HG02885 (cell line): ENCODE data around the gene YAP1.

Source experiments
- ATAC-seq: cut with Tn5 transposase; IDR thresholded peaks from one replicate; pipeline ENCODE4 v1.9.1; 2021; ENCODE audit warnings: mild to moderate bottlenecking; ENCODE audit not compliant: unreplicated experiment, poor library complexity

Gene YAP1

DNA sequence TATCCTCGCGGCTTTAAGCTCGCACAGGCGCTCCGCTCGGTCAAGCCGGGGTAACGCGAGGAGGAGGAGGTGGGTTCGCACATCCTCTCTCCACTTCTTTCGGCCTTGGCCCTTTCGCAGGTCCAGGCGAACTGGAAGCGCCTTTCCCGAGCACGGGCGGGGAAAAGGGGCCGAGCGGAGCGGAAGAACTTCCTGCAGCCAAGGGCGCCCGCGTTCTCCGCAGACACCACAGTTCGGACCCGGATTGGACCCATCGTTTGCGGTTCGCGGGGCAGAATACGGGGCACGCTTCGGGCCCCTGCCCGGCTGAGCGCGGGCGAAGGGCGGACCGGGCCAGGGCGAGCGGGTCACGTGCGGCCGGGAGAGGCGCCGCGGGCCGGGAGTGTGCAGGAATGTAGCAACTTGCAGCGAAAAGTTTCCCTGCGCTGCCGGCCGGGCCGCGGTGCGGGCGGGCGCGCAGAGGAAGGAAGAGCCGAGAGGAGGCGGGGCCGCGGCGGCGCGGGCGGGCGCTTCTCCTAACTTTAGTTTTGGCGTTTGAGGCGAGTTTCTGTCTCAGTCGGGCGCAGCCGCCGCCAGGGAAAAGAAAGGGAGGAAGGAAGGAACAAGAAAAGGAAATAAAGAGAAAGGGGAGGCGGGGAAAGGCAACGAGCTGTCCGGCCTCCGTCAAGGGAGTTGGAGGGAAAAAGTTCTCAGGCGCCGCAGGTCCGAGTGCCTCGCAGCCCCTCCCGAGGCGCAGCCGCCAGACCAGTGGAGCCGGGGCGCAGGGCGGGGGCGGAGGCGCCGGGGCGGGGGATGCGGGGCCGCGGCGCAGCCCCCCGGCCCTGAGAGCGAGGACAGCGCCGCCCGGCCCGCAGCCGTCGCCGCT is at the start of gene YAP1:
TSS of gene YAP1 (plus strand) at position 552 of the 865 bp plus-strand sequence. CDS start 402 bp downstream, outside the sequence.
- ATAC-seq = peak; percentile 87

DNA sequence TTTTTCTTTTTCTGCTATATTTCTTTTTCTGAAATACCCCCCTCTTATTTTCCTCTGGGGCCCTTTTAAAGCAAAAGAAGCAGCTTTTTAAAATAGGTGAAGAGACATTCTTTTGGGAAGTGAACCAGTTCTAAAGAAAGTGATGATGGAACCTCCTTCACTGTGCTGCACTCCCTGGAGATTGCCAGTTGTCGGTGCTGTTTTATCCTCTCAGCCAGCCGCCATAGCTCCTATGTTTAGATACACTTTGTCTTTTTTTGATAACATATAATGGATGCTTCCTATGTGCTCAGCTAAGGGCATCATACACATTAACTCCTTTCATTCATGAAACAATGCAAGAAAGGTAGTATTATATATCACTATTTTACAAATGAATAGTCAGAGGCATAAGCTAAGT is 49.0 kb upstream of the YAP1 start:
- no peak for ATAC-seq

DNA sequence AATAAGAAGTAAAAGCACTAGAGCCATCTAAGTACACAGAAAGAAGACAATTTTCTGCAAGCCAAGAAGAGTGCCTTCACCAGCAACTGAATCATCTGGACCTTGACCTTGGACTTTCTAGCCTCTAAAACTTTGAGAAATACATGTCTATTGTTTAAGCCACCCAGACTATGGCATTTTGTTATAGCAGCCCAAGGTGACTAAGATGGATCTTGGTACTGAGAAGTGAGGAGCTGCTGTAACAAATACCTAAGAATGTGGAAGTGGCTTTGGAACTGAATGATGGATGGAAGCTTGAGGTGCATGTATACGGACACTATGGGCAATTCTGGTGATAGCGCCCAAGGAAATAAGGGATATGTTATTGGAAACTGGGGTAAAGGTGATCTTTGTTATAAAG is 48.1 kb upstream of the YAP1 start:
- no peak for ATAC-seq

DNA sequence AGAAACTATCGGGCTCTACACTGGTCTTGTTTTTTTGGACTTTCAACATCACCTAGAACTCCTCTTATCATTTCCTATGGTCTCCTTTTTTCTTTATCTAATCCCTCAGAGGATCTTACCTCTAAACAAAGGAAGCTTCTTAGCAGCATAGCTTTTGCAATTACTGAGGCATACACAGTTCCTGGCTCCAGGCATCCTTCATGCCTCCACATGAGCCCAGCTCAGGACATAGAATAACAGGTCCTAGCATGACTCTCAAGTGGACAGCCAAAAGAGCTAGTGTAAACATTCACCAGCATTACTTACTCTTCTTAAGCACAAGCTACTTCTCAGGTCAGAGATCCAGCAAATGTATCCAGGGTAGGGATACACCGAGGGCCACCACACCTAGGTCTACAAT is 45.9 kb upstream of the YAP1 start:
- ATAC-seq = no peak

DNA sequence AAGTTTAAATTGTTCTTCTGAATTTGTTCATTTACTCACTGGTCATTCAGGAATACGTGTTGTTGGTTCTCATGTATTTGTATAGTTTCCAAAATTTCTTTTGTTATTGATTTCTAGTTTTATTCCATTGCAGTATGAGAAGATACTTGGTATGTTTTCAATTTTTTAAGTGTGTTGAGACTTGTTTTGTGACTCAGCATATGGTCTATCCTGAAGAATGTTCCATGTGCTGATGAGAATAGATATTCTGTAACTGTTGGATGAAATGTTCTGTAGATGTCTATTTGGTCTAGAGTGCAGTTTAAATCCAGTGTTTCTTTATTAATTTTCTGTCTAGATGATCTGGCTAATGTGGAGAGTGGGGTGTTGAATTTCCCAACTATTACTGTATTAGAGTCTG is 39.5 kb upstream of the YAP1 start:
- ATAC-seq = no peak

DNA sequence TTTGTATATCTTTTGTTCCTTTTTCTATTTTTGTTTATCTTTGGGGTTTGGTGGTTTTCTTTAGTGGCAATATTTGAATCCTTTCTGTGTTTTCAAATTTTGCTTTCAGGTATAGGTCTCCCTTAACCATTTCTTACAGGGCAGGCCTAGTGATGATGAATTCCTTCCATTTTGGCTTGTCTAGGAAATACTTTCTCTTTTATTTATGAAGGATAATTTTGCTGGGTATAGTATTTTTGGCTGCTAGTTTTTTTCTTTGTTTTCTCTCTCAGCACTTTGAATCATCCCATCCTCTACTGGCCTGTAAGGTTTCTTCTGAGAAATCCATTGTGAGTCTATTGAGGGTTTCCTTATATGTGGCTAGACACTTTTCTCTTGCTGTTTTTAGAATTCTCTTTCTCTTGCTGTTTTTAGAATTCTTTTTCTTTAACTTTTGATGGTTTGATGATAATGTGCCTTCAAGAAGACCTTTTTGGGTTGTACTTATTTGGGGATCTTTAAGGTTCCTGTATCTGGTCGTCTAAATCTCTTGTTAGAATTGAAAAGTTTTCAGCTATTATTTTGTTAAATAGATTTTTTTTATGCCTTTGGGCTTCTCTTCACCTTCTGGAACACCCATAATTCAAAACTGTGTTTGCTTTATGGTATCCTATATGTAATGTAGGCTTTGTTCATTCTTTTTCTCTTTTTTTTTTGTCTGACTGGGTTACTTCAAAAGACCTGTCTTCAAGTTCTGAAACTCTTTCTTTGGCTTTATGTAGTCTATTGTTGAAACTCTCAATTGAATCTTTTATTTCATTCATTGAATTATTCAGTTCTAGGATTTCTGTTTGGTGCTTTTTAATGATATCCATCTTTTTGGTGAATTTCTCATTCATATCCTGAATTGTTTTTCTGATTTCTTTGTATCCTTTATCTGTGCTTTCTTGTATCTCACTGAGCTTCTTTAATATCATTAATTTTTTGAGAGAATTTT is 38.5 kb upstream of the YAP1 start:
- ATAC-seq = no peak

DNA sequence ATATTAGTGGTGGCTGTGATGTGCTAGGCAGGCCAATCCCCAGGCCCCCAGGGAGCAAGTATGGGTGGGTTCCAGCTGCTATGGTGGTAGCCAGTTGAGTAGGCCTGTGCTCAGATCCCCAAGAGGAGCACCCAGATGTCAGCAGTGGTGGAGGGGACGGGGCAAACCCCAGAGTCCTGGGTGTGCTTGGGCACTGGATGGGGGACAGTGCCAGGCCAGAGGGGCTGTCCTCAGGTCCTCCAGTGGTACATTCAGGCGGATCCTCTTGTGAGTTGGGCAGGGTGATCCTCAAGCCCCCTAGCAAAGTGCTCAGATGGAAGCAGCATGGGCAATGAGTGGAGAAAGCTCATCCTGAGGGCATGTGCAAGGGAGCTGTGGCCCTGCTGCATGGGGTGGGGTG is 37.0 kb upstream of the YAP1 start:
- no peak for ATAC-seq

DNA sequence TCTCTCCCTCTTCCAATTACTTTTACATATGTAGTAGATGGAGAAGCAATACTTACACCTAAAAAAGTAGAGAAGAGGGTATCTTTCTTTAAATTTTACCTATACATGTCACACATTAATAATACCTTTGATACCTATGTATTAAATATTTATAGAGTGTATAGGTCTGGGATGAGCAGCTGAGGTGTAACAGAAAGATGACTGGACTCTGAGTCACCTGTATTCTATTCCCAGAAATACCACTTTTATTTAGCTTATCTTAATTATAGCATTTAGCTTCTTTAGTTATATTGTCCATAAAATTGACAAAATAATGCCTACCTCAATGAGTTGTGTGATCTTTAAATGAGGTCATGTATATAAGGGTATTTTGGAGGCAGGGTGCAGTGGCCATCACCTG is 30.6 kb upstream of the YAP1 start:
- no peak for ATAC-seq

DNA sequence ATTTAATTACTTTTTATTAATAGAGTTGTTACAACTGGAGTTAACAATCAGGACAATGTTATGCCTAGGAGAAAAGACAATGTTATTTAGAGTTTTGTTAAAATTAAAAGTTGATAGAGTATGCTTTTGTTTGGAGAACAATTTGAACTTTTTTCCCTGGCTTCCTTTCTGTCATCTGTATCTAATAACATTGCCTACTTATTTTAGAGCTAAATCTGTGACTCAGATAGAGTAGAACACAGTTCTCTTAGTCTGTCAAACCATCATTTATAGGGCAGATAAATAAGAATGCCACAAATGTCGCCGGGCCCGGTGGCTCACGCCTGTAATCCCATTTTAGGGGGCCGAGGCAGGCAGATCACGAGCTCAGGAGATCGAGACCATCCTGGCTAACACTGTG is 28.9 kb upstream of the YAP1 start:
- no peak for ATAC-seq

DNA sequence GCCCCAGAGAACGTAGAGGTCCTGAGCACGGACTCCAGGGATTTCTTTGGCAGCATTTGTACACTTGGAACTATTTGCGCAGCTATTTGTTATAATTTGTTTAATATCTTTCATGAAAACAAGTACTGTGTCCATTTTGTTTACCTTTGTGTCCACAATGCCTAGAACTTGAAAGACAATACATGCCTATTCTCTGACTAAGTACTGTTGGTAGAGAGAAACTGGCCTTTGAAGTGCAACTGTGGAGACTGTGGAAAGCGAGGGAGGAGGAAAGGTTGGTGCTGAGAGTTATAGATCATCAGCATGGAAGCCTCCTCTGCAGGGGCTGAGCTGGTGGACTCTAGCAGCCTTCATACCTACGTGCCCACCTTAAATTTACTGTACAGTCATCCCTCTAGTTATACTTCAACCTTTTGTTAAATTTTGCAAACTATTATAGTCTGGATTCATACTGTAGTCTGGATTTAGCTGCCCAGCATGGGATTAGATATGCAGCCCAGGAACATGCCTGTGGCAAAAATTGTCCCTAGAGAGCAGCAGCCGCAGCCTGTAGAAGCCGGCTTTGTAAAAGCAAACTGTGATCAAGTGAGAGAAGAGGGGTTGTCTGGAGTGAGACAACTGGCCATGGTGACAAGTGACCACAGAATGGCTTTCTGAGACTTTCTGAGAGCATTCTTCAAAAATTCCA is 24.2 kb upstream of the YAP1 start:
- no peak for ATAC-seq

DNA sequence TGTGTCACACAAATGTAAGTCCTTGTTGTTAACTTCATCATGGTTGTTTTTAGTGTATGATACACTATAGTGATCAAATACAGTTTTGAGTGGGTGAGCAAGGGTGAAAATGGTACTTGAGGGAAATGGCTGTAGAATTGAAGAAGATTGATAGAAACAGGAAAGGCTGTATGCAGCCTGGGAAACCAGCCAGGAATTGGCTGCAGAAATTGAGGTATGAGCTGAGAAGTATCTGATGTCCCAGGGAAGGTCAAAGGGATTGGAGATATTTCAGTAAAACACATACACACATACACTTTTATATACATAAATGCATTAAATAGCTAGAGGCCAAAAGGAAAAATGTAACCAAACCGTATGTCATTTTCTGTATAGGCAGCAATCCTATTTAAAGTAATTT is 13.1 kb upstream of the YAP1 start:
- no peak for ATAC-seq

DNA sequence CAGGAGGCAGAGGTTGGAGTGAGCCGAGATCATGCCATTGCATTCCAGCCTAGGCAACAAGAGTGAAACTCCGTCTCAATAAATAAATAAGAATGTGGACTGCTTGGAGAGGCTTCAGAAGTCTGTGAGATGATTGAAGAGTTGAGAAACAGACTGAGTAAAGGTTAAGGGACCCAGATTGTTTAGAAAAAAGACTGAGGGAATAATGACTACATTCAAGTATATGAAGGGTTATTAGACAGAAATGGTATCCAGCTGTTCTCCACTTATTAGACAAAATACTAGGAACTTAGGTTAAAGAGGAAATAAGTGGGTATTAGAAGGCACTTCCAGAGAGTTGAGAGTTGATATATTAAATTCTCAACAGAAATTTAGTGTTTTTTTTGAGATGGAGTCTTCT is 10.5 kb upstream of the YAP1 start:
- ATAC-seq = no peak

DNA sequence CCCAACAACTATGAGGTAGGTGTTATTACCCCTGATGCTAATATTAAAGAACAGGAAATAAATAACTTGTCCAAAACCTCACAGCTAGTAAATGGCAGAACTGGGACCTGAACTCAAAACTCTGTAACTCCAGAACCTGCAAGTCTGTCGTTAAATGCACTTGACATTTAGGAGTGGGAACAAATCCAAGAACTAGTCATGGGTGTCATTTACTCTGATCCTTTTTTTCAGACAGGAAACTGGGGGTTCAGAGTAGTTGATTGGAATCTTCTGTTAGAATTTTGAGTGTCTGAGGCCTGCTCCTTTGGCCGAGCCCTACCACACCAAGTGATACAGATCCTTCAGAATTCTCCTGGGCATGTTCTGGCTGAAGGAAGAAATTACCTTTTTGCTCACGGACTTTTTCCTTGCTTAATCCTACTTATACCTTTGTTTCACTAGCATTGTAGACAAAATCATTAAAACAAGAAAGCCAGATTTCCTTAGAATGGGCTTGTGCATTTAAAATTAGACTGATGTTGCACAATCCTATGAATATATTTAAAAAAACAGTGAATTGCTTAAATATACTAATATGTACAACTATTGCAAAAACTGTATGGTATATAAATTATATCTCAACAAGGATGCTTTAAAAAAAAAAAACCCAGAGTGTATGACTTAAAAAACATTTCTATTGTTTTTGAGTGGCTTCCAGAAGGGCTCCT is 1.4 kb upstream of the YAP1 start:
- no peak for ATAC-seq

DNA sequence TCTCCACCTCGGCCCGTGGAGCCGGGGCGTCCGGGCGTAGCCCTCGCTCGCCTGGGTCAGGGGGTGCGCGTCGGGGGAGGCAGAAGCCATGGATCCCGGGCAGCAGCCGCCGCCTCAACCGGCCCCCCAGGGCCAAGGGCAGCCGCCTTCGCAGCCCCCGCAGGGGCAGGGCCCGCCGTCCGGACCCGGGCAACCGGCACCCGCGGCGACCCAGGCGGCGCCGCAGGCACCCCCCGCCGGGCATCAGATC is 439 bp downstream of the YAP1 start:
- peak; percentile 15 for ATAC-seq

DNA sequence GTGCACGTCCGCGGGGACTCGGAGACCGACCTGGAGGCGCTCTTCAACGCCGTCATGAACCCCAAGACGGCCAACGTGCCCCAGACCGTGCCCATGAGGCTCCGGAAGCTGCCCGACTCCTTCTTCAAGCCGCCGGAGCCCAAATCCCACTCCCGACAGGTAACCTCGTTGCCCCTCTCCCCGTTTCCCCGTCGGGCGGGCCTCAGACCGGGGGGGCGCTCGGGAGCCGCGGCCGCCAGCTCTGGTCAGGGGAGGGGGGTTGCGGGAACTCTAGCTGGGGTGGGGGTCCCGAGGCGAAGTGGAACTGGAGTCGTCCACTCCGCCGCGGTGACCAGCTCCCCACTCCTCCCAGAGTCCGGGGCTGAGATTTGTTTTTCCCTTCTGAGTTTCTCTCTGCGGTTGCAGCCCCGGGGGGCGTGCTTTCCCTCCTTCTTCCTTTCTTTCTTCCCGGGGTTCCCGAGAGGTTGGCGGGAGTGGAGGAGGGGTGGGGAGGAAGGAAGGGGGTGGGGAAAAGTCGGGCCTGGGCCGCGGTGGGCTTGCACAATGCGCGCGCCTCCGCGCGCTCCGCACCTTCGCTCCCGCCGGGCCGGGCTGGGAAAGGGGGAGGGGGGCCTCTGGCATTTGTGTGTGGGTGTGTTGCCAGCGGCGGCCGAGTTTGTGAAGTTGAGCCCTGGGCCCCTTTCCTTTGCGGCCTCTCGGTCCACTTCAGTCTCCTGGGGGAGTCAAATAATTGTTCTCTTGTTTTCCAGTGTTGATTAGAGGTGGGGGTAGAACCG is 952 bp downstream of the YAP1 start:
- ATAC-seq = no peak

DNA sequence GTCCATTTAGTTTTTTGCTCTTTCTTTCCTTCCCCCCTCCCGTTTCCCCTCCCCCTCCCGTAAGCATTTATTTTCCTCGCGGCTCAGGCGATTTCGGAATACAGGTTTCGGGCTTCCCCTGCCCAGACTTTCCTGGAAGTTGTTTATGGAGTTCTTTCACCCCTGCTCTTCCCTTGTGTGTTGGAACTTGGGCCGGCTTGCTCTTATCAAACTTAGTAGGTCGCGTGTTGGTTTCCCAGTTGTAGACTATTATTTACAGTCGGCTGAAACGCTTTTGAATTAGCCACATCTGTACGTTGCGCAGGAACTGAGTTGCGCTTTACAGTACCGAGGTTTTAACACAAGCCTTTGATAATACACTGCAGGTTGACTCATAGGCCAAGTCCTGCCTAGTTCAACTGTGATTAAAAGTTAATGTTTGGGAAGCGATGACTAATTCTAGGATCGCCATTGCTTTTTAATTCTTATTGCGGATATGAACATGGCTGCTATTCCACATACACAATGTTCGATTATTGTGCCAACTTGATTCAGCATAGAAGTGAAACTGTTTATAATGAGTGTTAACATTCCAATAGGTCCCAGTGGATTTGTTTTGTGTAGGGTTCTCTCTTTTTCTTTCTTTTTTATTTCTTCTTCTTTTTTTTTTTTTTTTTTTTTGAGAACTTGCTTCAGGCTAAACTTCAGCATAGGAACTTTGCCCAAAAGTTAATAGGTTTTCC is 1.7 kb downstream of the YAP1 start:
- ATAC-seq = no peak

DNA sequence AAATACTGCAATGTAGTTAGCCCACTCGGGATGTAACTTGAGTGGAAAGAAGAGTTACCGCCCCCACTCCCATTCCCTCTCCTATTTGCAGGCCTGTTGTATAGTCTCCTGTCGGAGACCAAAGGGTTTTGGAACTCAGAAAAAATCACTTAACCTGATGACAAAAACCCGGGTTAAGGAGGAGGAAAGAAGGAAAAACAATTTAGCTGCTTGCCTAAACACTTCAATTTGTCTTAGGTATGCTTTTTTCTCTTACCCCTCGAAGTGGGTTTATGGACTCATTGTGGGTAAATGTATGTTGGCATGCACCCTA is 2.2 kb downstream of the YAP1 start:
- no peak for ATAC-seq

DNA sequence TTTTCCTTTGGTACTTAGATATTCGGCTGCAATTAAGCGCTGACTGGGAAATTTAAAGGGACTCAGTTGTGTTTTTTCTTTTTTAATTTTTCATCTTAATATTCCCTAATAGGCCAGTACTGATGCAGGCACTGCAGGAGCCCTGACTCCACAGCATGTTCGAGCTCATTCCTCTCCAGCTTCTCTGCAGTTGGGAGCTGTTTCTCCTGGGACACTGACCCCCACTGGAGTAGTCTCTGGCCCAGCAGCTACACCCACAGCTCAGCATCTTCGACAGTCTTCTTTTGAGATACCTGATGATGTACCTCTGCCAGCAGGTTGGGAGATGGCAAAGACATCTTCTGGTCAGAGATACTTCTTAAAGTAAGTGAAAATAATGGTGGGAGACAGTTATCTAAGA is 3.8 kb downstream of the YAP1 start:
- no peak for ATAC-seq

DNA sequence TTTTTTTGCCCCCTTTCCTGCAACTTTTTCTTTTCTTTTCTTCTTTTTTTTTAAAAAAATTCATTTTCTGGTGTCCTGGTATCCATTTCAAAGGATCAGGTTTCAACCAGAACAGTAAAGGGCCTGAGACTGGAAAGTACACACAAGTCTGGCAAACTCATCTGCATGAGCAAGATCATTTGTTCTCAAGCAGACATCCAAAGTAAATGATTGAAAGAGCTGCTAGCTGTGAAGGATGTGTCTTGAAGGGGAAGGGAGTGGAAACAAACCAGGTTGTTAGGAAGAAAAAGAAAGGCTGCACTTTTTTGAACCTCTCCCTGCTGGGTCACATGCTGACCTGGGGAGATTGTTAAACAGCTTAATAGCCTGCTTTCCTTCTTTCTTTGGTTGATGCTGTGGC is 5.3 kb downstream of the YAP1 start:
- no peak for ATAC-seq
